ENCODE measurements around the gene SEPTIN2. TPM values are rescaled to one million over a fixed set of nuclear protein-coding genes. Genes with fewer than 3 reads are reported as not detected.

Gene SEPTIN2
- total and polyA plus RNA-seq, 10 of the 15 experiments (the other 5 are each of a cell fraction or from before 2014, with no cell fraction given), result 169 to 474 (median 269) TPM

DNA sequence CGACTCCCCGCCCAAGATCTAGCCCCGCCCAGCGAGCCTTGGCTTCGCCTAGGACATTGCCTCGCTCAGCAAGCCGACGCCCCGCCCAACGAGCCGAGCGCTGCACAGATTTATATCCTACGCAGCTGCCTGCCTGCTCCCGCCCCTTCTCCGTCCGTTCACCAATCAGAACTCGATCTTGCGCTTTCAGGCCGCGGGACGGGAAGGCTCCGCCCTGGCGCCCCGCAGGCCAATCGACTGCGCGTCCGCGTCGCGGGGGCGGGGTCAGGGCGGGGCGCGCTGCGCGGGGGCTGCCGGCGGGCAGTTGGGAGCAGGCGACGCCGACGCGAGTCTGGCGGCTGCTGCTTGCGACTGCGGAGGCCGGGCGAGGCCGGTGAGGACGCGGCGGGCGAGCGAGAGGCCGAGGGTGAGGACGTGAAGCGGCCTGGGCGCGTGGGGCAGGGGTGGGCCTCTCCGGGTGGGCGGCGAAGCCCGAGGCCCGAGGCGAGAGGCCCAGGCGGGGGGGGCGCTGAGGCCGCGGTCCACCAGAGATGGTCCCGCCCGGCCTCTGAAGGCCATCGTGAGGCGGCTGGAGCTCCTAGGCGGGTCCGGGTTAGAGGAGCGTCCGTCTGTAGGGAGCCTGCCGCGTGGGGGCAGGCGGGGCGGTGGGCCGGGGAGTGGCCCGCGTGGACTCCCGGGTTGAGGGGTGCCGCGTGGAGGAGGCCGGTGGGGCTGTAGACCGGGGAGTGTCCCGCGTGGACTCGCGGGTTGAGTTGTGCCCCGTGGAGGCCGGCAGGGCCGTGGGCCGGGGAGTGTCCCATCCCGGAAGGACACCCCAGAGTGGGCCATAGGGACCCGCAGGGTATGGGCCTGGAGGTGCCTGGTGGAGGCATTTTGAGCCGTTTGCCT is 40.5 kb downstream of the SEPTIN2 start, which contains the start of gene FARP2 (continued):
- TF ChIP-seq CTCF (IDR thresholded peaks at IDR 0.05 in 2 of 3, conservative IDR thresholded peaks at IDR 0.05 in 1 of 3; ENCODE audit: control insufficient read depth in 2 of 3, extremely low read depth in 1 of 3, insufficient read depth in 1 of 3, low read depth in 3 of 3, low read length in 3 of 3), result no peak
- no peak for TF ChIP-seq GABPA (IDR thresholded peaks at IDR 0.05; ENCODE audit: low read depth)
- TF ChIP-seq MEF2B (IDR thresholded peaks at IDR 0.05; ENCODE audit: partially characterized antibody, poor library complexity, severe bottlenecking), result no peak
- TF ChIP-seq SIN3A (IDR thresholded peaks at IDR 0.05; ENCODE audit: low read depth, low read length), result no peak
- no peak for TF ChIP-seq PAX8 (IDR thresholded peaks at IDR 0.05)
- TF ChIP-seq ZNF384 (IDR thresholded peaks at IDR 0.05; ENCODE audit: borderline replicate concordance, low read depth, low read length), result no peak
- TF ChIP-seq SMARCA5 (IDR thresholded peaks at IDR 0.05), result no peak
- no peak for TF ChIP-seq E2F4 (IDR thresholded peaks at IDR 0.05; ENCODE audit: low read depth, low read length)
- TF ChIP-seq HDAC6 (IDR thresholded peaks at IDR 0.05; ENCODE audit: unreplicated experiment), result no peak
- TF ChIP-seq STAT1 (conservative IDR thresholded peaks at IDR 0.05), result no peak
- no peak for TF ChIP-seq PRDM15 (CRISPR knock-in tag; IDR thresholded peaks at IDR 0.05)
- TF ChIP-seq CBFB (IDR thresholded peaks at IDR 0.05; ENCODE audit: low read depth), result no peak
- peak; percentile 37; the same call in 1 of the 2 replicates for TF ChIP-seq YY1 (IDR thresholded peaks at IDR 0.05; ENCODE audit: low read depth, low read length)
- TF ChIP-seq ZBTB33 (IDR thresholded peaks at IDR 0.05), result no peak
- TF ChIP-seq EGR1 (IDR thresholded peaks at IDR 0.05; ENCODE audit: borderline replicate concordance in 1 of 2, low read depth in 2 of 2, low read length in 2 of 2), result peak in 1 of 2 experiments; percentile 92; a peak in 2 of 3 replicates

Data from GM12878 (cell line).